Ovary (tissue), 9 donors: ENCODE data around the gene SLC22A23. TPM values are rescaled to one million over a fixed set of nuclear protein-coding genes. Genes with fewer than 3 reads are reported as not detected.

Experiments
- DNase-seq, 5 donors: peaks; one replicate each; pipeline ENCODE4 v3.0.0-alpha.2; 2019 to 2020
- H3K27ac ChIP-seq, 2 donors: fragments of 200-600 bp; one replicate each; pipeline versions ENCODE4 v1.5.1 to v1.8.0; 2019 to 2022
- H3K27me3 ChIP-seq: fragments of 200-600 bp; one replicate; pipeline ENCODE4 v1.8.0; 2022
- H3K36me3 ChIP-seq: fragments of 200-600 bp; sonication (generic); one replicate; pipeline ENCODE4 v1.5.1; 2019
- H3K4me1 ChIP-seq: one replicate; pipeline ENCODE4 v1.8.1; 2013; ENCODE audit warnings: mild to moderate bottlenecking, moderate library complexity; ENCODE audit not compliant: insufficient read depth
- H3K4me3 ChIP-seq: fragments of 200-600 bp; sonication (generic); one replicate; pipeline ENCODE4 v1.5.1; 2017
- H3K9me3 ChIP-seq, 2 donors: fragments of 200-600 bp in 1 of 2; sonication (generic) in 1 of 2; one replicate each; pipeline versions ENCODE4 v1.5.1 to v1.8.1; 2013 to 2019; ENCODE audit warnings: mild to moderate bottlenecking in 1 of 2, moderate library complexity in 1 of 2
- EP300 ChIP-seq: sonication (generic); formaldehyde crosslinking; IDR thresholded peaks from one replicate; pipeline ENCODE4 v1.6.1; 2017; ENCODE audit warnings: antibody characterized with exemption
- POLR2A ChIP-seq: fragments of 450-650 bp; IDR thresholded peaks from one replicate; pipeline ENCODE4 v1.6.1; 2017; ENCODE audit warnings: antibody characterized with exemption, mild to moderate bottlenecking, moderate library complexity
- WGBS, 3 donors: extraction: QIAGEN DNeasy Blood & Tissue Kit in 1 of 3; methylation state at CpG; one replicate each; pipeline versions ENCODE4 v1.1.5 to v1.1.7; 2013 to 2017; 5-methylcytosine and 5-hydroxymethylcytosine counted together
- intact Hi-C, 4 donors: fragments of 100-400 bp; cut with DNase I; formaldehyde crosslinking; loops; one replicate each; pipeline versions ENCODE4 v1.11.0 to v1.15.1; 2022 to 2023
- polyA plus RNA-seq, 2 donors: library from polyadenylated mRNA; stranded (reverse); fragments of 200-250 nt in 1 of 2; fragments of 350-450 nt in 1 of 2; fragmentation: Illumina TruSeq in 1 of 2; extraction: RNeasy Lipid Tissue Mini Kit (QIAGEN cat#74804) in 1 of 2; gene quantifications; one replicate each; pipeline ENCODE4 v1.2.3, GENCODE V29; 2013 to 2014
- total RNA-seq, 7 donors: library from RNA; depleted of rRNA in 2 of 7; stranded (reverse); fragments of >200 nt in 2 of 7; fragmentation: NEBNext Ultra II Directional in 3 of 7; extraction: Animal tissue kit (Norgen Biotek cat#: 25700) in 3 of 7; gene quantifications; one replicate each; pipeline versions ENCODE4 v1.1.0 to v1.2.4, GENCODE V29; 2016 to 2023
- TF ChIP-seq, protein P1 (sequence below), 3 donors: fragments of 450-650 bp in 2 of 3; fragments of 200-600 bp in 1 of 3; IDR thresholded peaks; one replicate each; pipeline versions ENCODE4 v1.5.1 to v1.8.0; 2016 to 2022; ENCODE audit warnings: antibody characterized with exemption in 3 of 3, mild to moderate bottlenecking in 1 of 3
- donor health status: DM: no; HTN: no; CAD: no; lungs with moderate emphysema.
- donor health status: DM: no; HTN: no; CAD: no.
- donor health status: Bipolar disorder and iron deficiency.
- donor health status: DM: yes; HTN: yes; CAD: no.
- donor health status: DM: no; HTN: no; CAD: no.
- donor health status: DM: yes; HTN: yes; CAD: no.

The SLC22A23 gene
- total and polyA plus RNA-seq, 9 donors: 2.3 to 31.0 (median 5.2) TPM

DNA sequence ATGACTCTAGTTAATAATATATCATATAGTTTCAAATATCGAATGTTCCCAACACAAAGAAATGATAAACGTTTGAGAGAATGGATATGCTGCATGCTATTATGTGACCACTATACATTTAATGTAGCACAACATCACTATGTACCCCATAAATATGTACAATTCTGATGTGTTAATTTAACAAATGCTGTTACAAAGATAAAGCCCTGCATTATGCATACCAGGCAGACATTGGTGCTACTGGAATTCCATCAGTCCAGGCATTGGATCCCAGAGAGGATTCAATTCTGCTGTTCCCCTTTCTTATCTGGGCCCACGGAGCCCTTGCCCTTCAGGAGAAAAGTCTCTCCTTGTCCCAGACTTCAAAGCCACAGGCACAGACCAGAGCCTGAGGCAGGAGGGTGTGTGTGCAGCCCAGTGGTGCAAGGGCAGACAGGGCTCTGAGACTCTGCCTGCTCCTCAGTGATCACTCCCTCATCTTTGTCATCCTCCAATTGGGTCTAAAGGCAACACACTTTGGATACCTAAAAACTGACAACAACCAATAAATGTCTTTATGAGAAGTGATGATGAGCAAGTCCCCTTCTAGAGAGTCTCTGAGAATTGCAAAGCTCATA, 152.9 kb downstream of the SLC22A23 start:
- H3K4me3 ChIP-seq: no peak overlapping the region
- no peak for DNase-seq
- no peaks in the 10 kb centered on the region for H3K9me3 ChIP-seq
- H3K27me3 ChIP-seq: no peaks in the 10 kb centered on the region
- H3K36me3 ChIP-seq: no peaks in the 10 kb centered on the region
- no peaks in the 10 kb centered on the region for H3K4me1 ChIP-seq
- 85 to 90% (median 86%) methylated on average over 3 of the region's 3 CpGs for WGBS, 3 donors
- intact Hi-C loops: loop anchor here in 1 of 4 donors (10.0 kb wide), 1 partner anchor 111 kb away; no protein-coding TSS in a partner anchor
- H3K27ac ChIP-seq: no peak overlapping the region
- TF ChIP-seq, protein P1, sequence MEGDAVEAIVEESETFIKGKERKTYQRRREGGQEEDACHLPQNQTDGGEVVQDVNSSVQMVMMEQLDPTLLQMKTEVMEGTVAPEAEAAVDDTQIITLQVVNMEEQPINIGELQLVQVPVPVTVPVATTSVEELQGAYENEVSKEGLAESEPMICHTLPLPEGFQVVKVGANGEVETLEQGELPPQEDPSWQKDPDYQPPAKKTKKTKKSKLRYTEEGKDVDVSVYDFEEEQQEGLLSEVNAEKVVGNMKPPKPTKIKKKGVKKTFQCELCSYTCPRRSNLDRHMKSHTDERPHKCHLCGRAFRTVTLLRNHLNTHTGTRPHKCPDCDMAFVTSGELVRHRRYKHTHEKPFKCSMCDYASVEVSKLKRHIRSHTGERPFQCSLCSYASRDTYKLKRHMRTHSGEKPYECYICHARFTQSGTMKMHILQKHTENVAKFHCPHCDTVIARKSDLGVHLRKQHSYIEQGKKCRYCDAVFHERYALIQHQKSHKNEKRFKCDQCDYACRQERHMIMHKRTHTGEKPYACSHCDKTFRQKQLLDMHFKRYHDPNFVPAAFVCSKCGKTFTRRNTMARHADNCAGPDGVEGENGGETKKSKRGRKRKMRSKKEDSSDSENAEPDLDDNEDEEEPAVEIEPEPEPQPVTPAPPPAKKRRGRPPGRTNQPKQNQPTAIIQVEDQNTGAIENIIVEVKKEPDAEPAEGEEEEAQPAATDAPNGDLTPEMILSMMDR (IDR thresholded peaks at IDR 0.05): no peak
- no peak for TF ChIP-seq POLR2A
- TF ChIP-seq EP300: no peak

GRCh38 chr6:3301506-3301905, 155.3 kb downstream of the SLC22A23 start:
- Histone ChIP-seq H3K4me1 (no peaks in the 10 kb centered on the region), H3K36me3 (no peaks in the 10 kb centered on the region), H3K9me3 (no peaks in the 10 kb centered on the region), H3K4me3 (no peak overlapping the region), H3K27me3 (no peaks in the 10 kb centered on the region), H3K27ac (no peak overlapping the region)
- intact Hi-C loops: loop anchor here in 1 of 4 donors (10.0 kb wide), 1 partner anchor 113 kb away; no protein-coding TSS in a partner anchor
- 95 to 98% (median 97%) methylated on average over 8 of the region's 8 CpGs for WGBS, 3 donors
- TF ChIP-seq, protein P1 (IDR thresholded peaks at IDR 0.05): no peak
- no peak for TF ChIP-seq POLR2A
- no peak for TF ChIP-seq EP300
- no peak for DNase-seq

- no peaks in the 10 kb centered on the region for H3K4me1 ChIP-seq
- H3K27ac ChIP-seq: no peak overlapping the region
- no peak overlapping the region for H3K4me3 ChIP-seq
- TF ChIP-seq POLR2A (no peak), EP300 (no peak)
- TF ChIP-seq, protein P1 (IDR thresholded peaks at IDR 0.05): no peak
- peak in 1 of 5 donors; percentile 2 for DNase-seq
- H3K27me3 ChIP-seq: no peaks in the 10 kb centered on the region
- intact Hi-C loops: no loop called here
- WGBS, 3 donors: 91 to 94% (median 93%) methylated on average over 10 of the region's 10 CpGs
- H3K9me3 ChIP-seq: no peaks in the 10 kb centered on the region
- no peaks in the 10 kb centered on the region for H3K36me3 ChIP-seq
Measured at GRCh38 chr6:3299221-3299620, 157.6 kb downstream of the SLC22A23 start.

DNA sequence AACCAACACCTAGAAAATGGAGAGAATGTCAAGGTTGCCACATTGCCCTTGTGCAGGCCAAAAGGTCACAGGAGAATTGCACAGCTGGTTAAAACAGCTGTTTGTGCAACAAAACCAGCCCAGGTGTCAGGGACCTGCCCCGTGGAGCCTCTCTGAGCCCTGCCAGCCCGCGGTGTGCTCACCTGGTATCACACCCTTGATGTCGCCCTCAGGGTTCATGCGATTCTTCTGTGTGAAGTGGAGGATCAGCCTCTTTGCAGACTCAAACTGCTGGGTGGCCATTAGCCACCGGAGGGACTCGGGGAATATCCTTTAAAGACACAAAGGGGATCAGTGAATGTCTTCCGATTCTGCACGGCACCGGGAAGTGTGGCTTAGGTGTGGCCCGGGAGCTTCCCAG, 158.9 kb downstream of the SLC22A23 start:
- Histone ChIP-seq H3K36me3 (no peaks in the 10 kb centered on the region), H3K4me3 (no peak overlapping the region), H3K9me3 (no peaks in the 10 kb centered on the region), H3K27me3 (no peaks in the 10 kb centered on the region), H3K4me1 (no peaks in the 10 kb centered on the region), H3K27ac (no peak overlapping the region)
- no peak for TF ChIP-seq POLR2A
- WGBS, 3 donors: 81 to 87% (median 82%) methylated on average over 11 of the region's 11 CpGs
- intact Hi-C loops: no loop called here
- DNase-seq: no peak

GRCh38 chr6:3297006-3297405, 159.8 kb downstream of the SLC22A23 start:
- peak in 1 of 5 donors; percentile 7 for DNase-seq
- H3K9me3 ChIP-seq: no peaks in the 10 kb centered on the region
- no peak overlapping the region for H3K4me3 ChIP-seq
- no peaks in the 10 kb centered on the region for H3K36me3 ChIP-seq
- no peaks in the 10 kb centered on the region for H3K27me3 ChIP-seq
- intact Hi-C loops: no loop called here
- no peaks in the 10 kb centered on the region for H3K4me1 ChIP-seq
- no peak overlapping the region for H3K27ac ChIP-seq
- TF ChIP-seq EP300 (no peak), POLR2A (no peak)
- TF ChIP-seq, protein P1 (IDR thresholded peaks at IDR 0.05): no peak
- 60 to 69% (median 69%) methylated on average over 9 of the region's 9 CpGs for WGBS, 3 donors
